K562 (cell line): ENCODE measurements around the gene POFUT2. TPM values are rescaled to one million over a fixed set of nuclear protein-coding genes. Genes with fewer than 3 reads are reported as not detected.

Source experiments
- ATAC-seq: fragments of 200-7000 bp; cut with Tn5 transposase; 3 replicates; pipeline ENCODE4 v1.9.1; 2020; ENCODE audit warnings: moderate library complexity
- BruUV-seq: library from RNA; stranded (reverse); fragments of 400-500 nt; replicated peaks from 2 replicates; lab custom pipeline; 2021; lab: Mats Ljungman, UMichigan
- CTCF ChIA-PET: fragments of 300-600 bp; formaldehyde crosslinking; extraction: SDS; loops from one replicate; lab custom pipeline; 2021; ENCODE audit warnings: low intra/inter-chr PET ratio; lab: Yijun Ruan, JAX
- POLR2A ChIA-PET: fragments of 300-600, 350-650 bp; sonication (Branson Sonifier 250); formaldehyde crosslinking; extraction: SDS; loops from one replicate; lab custom pipeline; 2021; ENCODE audit warnings: antibody characterized with exemption, inconsistent platforms; lab: Yijun Ruan, JAX
- DNase-seq, 4 experiments: peaks; one replicate each; pipeline versions ENCODE4 v3.0.0 to v3.0.0-alpha.2; 2011 to 2018; ENCODE audit warnings: low spot score in 3 of 4, mixed read lengths in 3 of 4; ENCODE audit errors: extremely low read depth in 1 of 4
- FAIRE-seq: peaks from 2 replicates; lab custom pipeline; 2011; peaks lifted over from hg19 to GRCh38; lab: Jason Lieb, UNC
- H2AFZ ChIP-seq: 2 replicates; pipeline ENCODE4 v1.6.0; 2011; ENCODE audit warnings: low read depth, low read length, control low read depth, inconsistent platforms
- H3K27ac ChIP-seq: fragments of 200-600 bp; 3 replicates; pipeline ENCODE4 v1.8.0; 2011; ENCODE audit warnings: low read depth, mild to moderate bottlenecking, control low read depth, inconsistent platforms, low read length, moderate library complexity, mixed read lengths; ENCODE audit errors: extremely low read depth
- H3K27me3 ChIP-seq, 2 experiments: fragments of 300-600 bp in 1 of 2; 2 replicates in 1 of 2; 3 replicates in 1 of 2; pipeline versions ENCODE4 v1.6.0 to v1.8.0; 2011; ENCODE audit warnings: inconsistent platforms in 2 of 2, low read length in 2 of 2, mild to moderate bottlenecking in 1 of 2, mixed read lengths in 1 of 2, moderate library complexity in 1 of 2; ENCODE audit not compliant: control insufficient read depth in 2 of 2, insufficient read depth in 2 of 2
- H3K36me3 ChIP-seq: fragments of 300-600 bp; 3 replicates; pipeline ENCODE4 v1.8.0; 2011; ENCODE audit warnings: mild to moderate bottlenecking, low read length, inconsistent platforms; ENCODE audit not compliant: control insufficient read depth, insufficient read depth
- H3K4me1 ChIP-seq, 2 experiments: fragments of 200-600 bp in 1 of 2; replicated peaks in 1 of 2; 2 replicates in 1 of 2; 3 replicates in 1 of 2; pipeline versions ENCODE4 v1.5.1 to v1.8.0; 2011; ENCODE audit warnings: inconsistent platforms in 2 of 2, low read length in 2 of 2, mild to moderate bottlenecking in 1 of 2, mixed read lengths in 1 of 2, moderate library complexity in 1 of 2; ENCODE audit not compliant: control insufficient read depth in 2 of 2, insufficient read depth in 2 of 2
- H3K4me2 ChIP-seq: 2 replicates; pipeline ENCODE4 v1.6.1; 2011; ENCODE audit warnings: low read length, control low read depth, inconsistent platforms, mixed read lengths; ENCODE audit not compliant: insufficient read depth
- H3K4me3 ChIP-seq: fragments of 200-600 bp; sonication (generic), shearing (Covaris generic); 2 replicates; pipeline ENCODE4 v1.5.1; 2016; ENCODE audit warnings: control low read depth, inconsistent platforms
- H3K79me2 ChIP-seq: fragments of 200-600 bp; 3 replicates; pipeline ENCODE4 v1.8.0; 2011; ENCODE audit warnings: low read length, inconsistent platforms; ENCODE audit not compliant: control insufficient read depth, insufficient read depth
- H3K9ac ChIP-seq, 2 experiments: 2 replicates each; pipeline versions ENCODE4 v1.6.0 to v1.6.1; 2011; ENCODE audit warnings: low read depth in 2 of 2, low read length in 2 of 2, control low read depth in 1 of 2, inconsistent platforms in 1 of 2, mild to moderate bottlenecking in 1 of 2, mixed read lengths in 1 of 2; ENCODE audit not compliant: insufficient read depth in 1 of 2
- H3K9me1 ChIP-seq: one replicate; pipeline ENCODE4 v1.6.0; 2011; ENCODE audit warnings: inconsistent platforms, mild to moderate bottlenecking, low read length, moderate library complexity; ENCODE audit not compliant: control insufficient read depth, insufficient read depth
- H3K9me3 ChIP-seq: replicated peaks from 2 replicates; pipeline ENCODE4 v1.5.1; 2011; ENCODE audit warnings: low read depth, low read length, inconsistent platforms; ENCODE audit not compliant: control insufficient read depth, insufficient read depth
- H4K20me1 ChIP-seq: replicated peaks from 2 replicates; pipeline ENCODE4 v1.6.1; 2011; ENCODE audit warnings: low read length, inconsistent platforms, mixed read lengths; ENCODE audit not compliant: control insufficient read depth, insufficient read depth
- CHCHD3 ChIP-seq: fragments of 250-450 bp; sonication (Bioruptor Pico); IDR thresholded peaks from 2 replicates; pipeline ENCODE4 v2.1.2; 2022; ENCODE audit warnings: mild to moderate bottlenecking
- ELF4 ChIP-seq: fragments of 450-650 bp; formaldehyde crosslinking; IDR thresholded peaks from 2 replicates; pipeline ENCODE4 v1.4.0; 2022; ENCODE audit warnings: missing genetic modification characterization
- EP400 ChIP-seq: fragments of 450-650 bp; IDR thresholded peaks from 2 replicates; pipeline ENCODE4 v1.6.1; 2017; ENCODE audit warnings: antibody characterized with exemption, mild to moderate bottlenecking, moderate library complexity
- IRF1 ChIP-seq: sonication (generic); formaldehyde crosslinking; IDR thresholded peaks from 2 replicates; pipeline ENCODE4 v1.8.0; 2022; ENCODE audit warnings: missing genetic modification reagents, mild to moderate bottlenecking, borderline replicate concordance
- NR0B1 ChIP-seq: fragments of 450-650 bp; IDR thresholded peaks from one replicate; pipeline ENCODE4 v1.6.1; 2018; ENCODE audit warnings: mild to moderate bottlenecking, moderate library complexity; ENCODE audit not compliant: partially characterized antibody
- POLR2AphosphoS2 ChIP-seq: IDR thresholded peaks from 2 replicates; pipeline ENCODE4 v1.6.1; 2012; ENCODE audit warnings: low read length, improper control_type of control experiment
- TAL1 ChIP-seq: fragments of 450-650 bp; IDR thresholded peaks from 2 replicates; pipeline ENCODE4 v1.6.1; 2016; ENCODE audit warnings: mild to moderate bottlenecking
- TFE3 ChIP-seq: fragments of 450-650 bp; formaldehyde crosslinking; IDR thresholded peaks from 2 replicates; pipeline ENCODE4 v1.4.0; 2020; ENCODE audit warnings: mild to moderate bottlenecking, mixed read lengths
- ZBTB43 ChIP-seq: sonication (generic); formaldehyde crosslinking; IDR thresholded peaks from 2 replicates; pipeline ENCODE4 v1.8.0; 2023; ENCODE audit warnings: mild to moderate bottlenecking, missing genetic modification reagents
- ZBTB8A ChIP-seq: fragments of 450-650 bp; IDR thresholded peaks from 2 replicates; pipeline ENCODE4 v1.6.1; 2018; ENCODE audit warnings: mild to moderate bottlenecking, moderate library complexity; ENCODE audit not compliant: partially characterized antibody
- ZNF263 ChIP-seq: sonication (generic); formaldehyde crosslinking; IDR thresholded peaks from 2 replicates; pipeline ENCODE4 v1.8.0; 2022; ENCODE audit warnings: mild to moderate bottlenecking, missing genetic modification reagents, borderline replicate concordance
- ZNF77 ChIP-seq: fragments of 250-450 bp; sonication (Bioruptor Pico); IDR thresholded peaks from 2 replicates; pipeline ENCODE4 v1.5.0; 2020
- WGBS: fragments of 100-300 bp; shearing (Covaris generic); methylation state at CpG from one replicate; pipeline ENCODE4 v1.1.6; 2016; ENCODE audit warnings: low coverage, mixed read lengths; ENCODE audit not compliant: insufficient coverage; ENCODE audit errors: missing lambda C conversion rate; 5-methylcytosine and 5-hydroxymethylcytosine counted together
- in situ Hi-C: fragments of 300-500 bp; cut with MboI; formaldehyde crosslinking; loops from 4 replicates; pipeline ENCODE4 v1.15.0; 2018; ENCODE audit warnings: inconsistent platforms, mixed read lengths
- intact Hi-C: fragments of 100-400 bp; cut with micrococcal nuclease; formaldehyde crosslinking; loops from 2 replicates; pipeline ENCODE4 v1.14.2; 2022
- polyA plus RNA-seq, 8 experiments: library from polyadenylated mRNA; depleted of rRNA in 4 of 8; stranded (reverse) in 5 of 8; unstranded in 3 of 8; fragments of >200 nt; fragmentation: Nextera tagmentation in 2 of 8; fragmentation: Illumina TruSeq in 1 of 8; extraction: Ambion mirVana in 2 of 8; extraction: Trizol in 1 of 8; gene quantifications; 2 replicates each; pipeline versions ENCODE4 v1.2.1 to v1.2.3, GENCODE V29; 2011 to 2014; ENCODE audit warnings: inconsistent platforms in 1 of 8, missing spikeins in 1 of 8
- total RNA-seq, 7 experiments: library from RNA; depleted of rRNA in 6 of 7; stranded (reverse); fragments of >200 nt in 6 of 7; fragmentation: Illumina TruSeq in 2 of 7; extraction: Trizol in 2 of 7; gene quantifications; 2 replicates each; pipeline versions ENCODE4 v1.2.1 to v1.2.3, GENCODE V29; 2011 to 2021; ENCODE audit warnings: low replicate concordance in 1 of 7

The POFUT2 gene
- total and polyA plus RNA-seq, 9 of the 15 experiments (the other 6 are each of a cell fraction or from before 2014, with no cell fraction given): 1.1 to 24.2 (median 11.0) TPM

GRCh38 chr21:45320261-45321025 lies 32.7 kb upstream of the POFUT2 start:
- DNase-seq (no peak), ATAC-seq (no peak), FAIRE-seq (no peak)
- intact Hi-C loops (no loop called here), in situ Hi-C loops (no loop called here)
- H3K4me1 ChIP-seq: peaks cover 4 to 71% of the 10 kb centered on the region in 2 experiments; a peak in 4 of 5 replicates
- 38% methylated on average over 21 of the region's 22 CpGs for WGBS
- no peaks in the 10 kb centered on the region for H3K9me3 ChIP-seq
- peaks cover 5 to 30% of the 10 kb centered on the region in 2 experiments; a peak in 3 of 5 replicates for H3K27me3 ChIP-seq
- H3K4me3 ChIP-seq: no peak overlapping the region
- H3K36me3 ChIP-seq: no peaks in the 10 kb centered on the region
- TF ChIP-seq IRF1 (CRISPR knock-in tag) (no peak), ZBTB43 (no peak), ELF4 (CRISPR knock-in tag) (no peak), POLR2AphosphoS2 (no peak), CHCHD3 (CRISPR knock-in tag) (no peak), TFE3 (no peak), NR0B1 (no peak), TAL1 (no peak), ZNF77 (CRISPR knock-in tag) (no peak), EP400 (no peak), ZBTB8A (no peak), ZNF263 (CRISPR knock-in tag) (no peak)
- CTCF ChIA-PET: no interaction called here
- POLR2A ChIA-PET: interaction anchor here (0.6 kb wide), 1 partner anchor 90 kb away, joined by 3 read pairs; no protein-coding TSS in a partner anchor
- H4K20me1 ChIP-seq: peaks cover 18% of the 10 kb centered on the region
- H3K9ac ChIP-seq: peak overlapping the region in 1 of 2 experiments; percentile 1; a peak in 2 of 4 replicates
- H3K27ac ChIP-seq: no peak overlapping the region
- no TSS peak for BruUV-seq
- no peaks in the 10 kb centered on the region for H3K79me2 ChIP-seq
- no peaks in the 10 kb centered on the region for H3K9me1 ChIP-seq
- no peak overlapping the region for H2AFZ ChIP-seq
- H3K4me2 ChIP-seq: no peak overlapping the region
